Pancreas (tissue), 10 donors: ENCODE data around the gene SYP. TPM values are rescaled to one million over a fixed set of nuclear protein-coding genes. Genes with fewer than 3 reads are reported as not detected.

Source experiments
- ATAC-seq, 4 donors: fragments of 200-7000 bp; cut with Tn5 transposase; one replicate each; pipeline versions ENCODE4 v1.8.0 to v1.9.1; 2020; ENCODE audit warnings: mild to moderate bottlenecking in 4 of 4, moderate library complexity in 4 of 4
- DNase-seq, 6 donors: peaks; one replicate each; pipeline ENCODE4 v3.0.0-alpha.2; 2020
- FAIRE-seq: peaks from 2 replicates; lab custom pipeline; 2012; peaks lifted over from hg19 to GRCh38; lab: Jason Lieb, UNC
- H3K27ac ChIP-seq, 4 donors: fragments of 200-600 bp; sonication (generic); 1 replicate in 3 of 4; 2 replicates in 1 of 4; pipeline versions ENCODE4 v1.5.0 to v1.8.0; 2020
- H3K27me3 ChIP-seq, 4 donors: fragments of 200-600 bp; one replicate each; pipeline ENCODE4 v1.8.0; 2021
- H3K36me3 ChIP-seq, 3 donors: fragments of 200-600 bp; sonication (generic) in 1 of 3; one replicate each; pipeline versions ENCODE4 v1.5.0 to v1.8.0; 2020 to 2021
- H3K4me1 ChIP-seq, 3 donors: fragments of 200-600 bp; one replicate each; pipeline ENCODE4 v1.8.0; 2021
- H3K4me3 ChIP-seq, 4 donors: fragments of 200-600 bp; sonication (generic) in 2 of 4; one replicate each; pipeline versions ENCODE4 v1.5.0 to v1.8.0; 2020 to 2021
- H3K9me3 ChIP-seq, 4 donors: fragments of 200-600 bp; one replicate each; pipeline ENCODE4 v1.8.0; 2021
- WGBS, 2 donors: extraction: QIAGEN DNeasy Blood & Tissue Kit; methylation state at CpG; one replicate each; pipeline ENCODE4 v1.1.7; 2013; 5-methylcytosine and 5-hydroxymethylcytosine counted together
- intact Hi-C, 3 donors: fragments of 100-400 bp; cut with DNase I; formaldehyde crosslinking; loops; one replicate each; pipeline versions ENCODE4 v1.11.1 to v1.14.2; 2022
- polyA plus RNA-seq, 2 donors: library from polyadenylated mRNA; stranded (reverse); fragments of 200-250 nt; gene quantifications; one replicate each; pipeline ENCODE4 v1.2.3, GENCODE V29; 2013
- total RNA-seq, 6 donors: library from RNA; stranded (reverse); fragmentation: NEBNext Ultra II Directional in 4 of 6; extraction: Animal tissue kit (Norgen Biotek cat#: 25700) in 4 of 6; gene quantifications; one replicate each; pipeline versions ENCODE4 v1.2.1 to v1.2.4, GENCODE V29; 2021 to 2023
- TF ChIP-seq, protein P1 (sequence below), 4 donors: fragments of 200-600 bp; sonication (generic) in 3 of 4; IDR thresholded peaks; one replicate each; pipeline versions ENCODE4 v1.5.0 to v1.8.0; 2021; ENCODE audit warnings: antibody characterized with exemption in 4 of 4
- donor health status: healthy with polysubstance abuse.
- donor health status: DM: no; HTN: no; CAD: no; lungs with moderate emphysema.
- donor health status: DM: no; HTN: no; CAD: no.
- donor health status: control.
- donor health status: control.
- donor health status: Bipolar disorder and iron deficiency.
- donor health status: DM: yes; HTN: yes; CAD: no.
- donor health status: DM: no; HTN: no; CAD: no.
- donor health status: DM: no; HTN: no; CAD: no.
- donor health status: DM: yes; HTN: yes; CAD: no.

Gene SYP
- total and polyA plus RNA-seq, 8 donors = 2.0 to 41.7 (median 6.7) TPM

- no peak for FAIRE-seq
- WGBS, 2 donors = 29 to 51% methylated on average over 1 of the region's 1 CpG
- no peak overlapping the region for H3K27ac ChIP-seq
- TF ChIP-seq, protein P1, sequence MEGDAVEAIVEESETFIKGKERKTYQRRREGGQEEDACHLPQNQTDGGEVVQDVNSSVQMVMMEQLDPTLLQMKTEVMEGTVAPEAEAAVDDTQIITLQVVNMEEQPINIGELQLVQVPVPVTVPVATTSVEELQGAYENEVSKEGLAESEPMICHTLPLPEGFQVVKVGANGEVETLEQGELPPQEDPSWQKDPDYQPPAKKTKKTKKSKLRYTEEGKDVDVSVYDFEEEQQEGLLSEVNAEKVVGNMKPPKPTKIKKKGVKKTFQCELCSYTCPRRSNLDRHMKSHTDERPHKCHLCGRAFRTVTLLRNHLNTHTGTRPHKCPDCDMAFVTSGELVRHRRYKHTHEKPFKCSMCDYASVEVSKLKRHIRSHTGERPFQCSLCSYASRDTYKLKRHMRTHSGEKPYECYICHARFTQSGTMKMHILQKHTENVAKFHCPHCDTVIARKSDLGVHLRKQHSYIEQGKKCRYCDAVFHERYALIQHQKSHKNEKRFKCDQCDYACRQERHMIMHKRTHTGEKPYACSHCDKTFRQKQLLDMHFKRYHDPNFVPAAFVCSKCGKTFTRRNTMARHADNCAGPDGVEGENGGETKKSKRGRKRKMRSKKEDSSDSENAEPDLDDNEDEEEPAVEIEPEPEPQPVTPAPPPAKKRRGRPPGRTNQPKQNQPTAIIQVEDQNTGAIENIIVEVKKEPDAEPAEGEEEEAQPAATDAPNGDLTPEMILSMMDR (IDR thresholded peaks at IDR 0.05) = no peak
- no peak for ATAC-seq
- no peak overlapping the region for H3K4me3 ChIP-seq
- DNase-seq = no peak
- H3K36me3 ChIP-seq = no peaks in the 10 kb centered on the region
- H3K9me3 ChIP-seq = no peaks in the 10 kb centered on the region
- H3K4me1 ChIP-seq = no peaks in the 10 kb centered on the region
- intact Hi-C loops = no loop called here
- H3K27me3 ChIP-seq = no peaks in the 10 kb centered on the region
These were observed 12.9 kb upstream of the SYP start for GRCh38 chrX:49212861-49213260.

DNA sequence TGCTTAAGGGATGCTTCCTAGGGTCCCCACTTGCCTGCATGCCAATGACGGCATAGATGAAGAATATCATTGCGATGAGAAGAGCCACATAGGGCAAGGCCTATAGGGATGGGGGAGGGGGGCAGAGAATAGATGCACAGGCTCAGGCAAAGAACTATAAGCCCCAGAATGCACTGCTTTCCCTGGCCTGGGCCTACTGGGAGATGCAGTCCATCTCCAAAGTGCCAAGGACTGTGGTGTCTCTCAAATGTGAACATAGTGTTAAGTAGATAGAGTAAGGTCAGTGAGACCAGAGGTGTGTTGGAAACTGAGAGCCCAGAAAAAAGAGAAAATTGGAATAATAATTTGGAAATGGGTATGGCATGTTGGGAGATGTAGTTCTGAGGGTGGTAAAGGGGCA, 12.2 kb upstream of the SYP start:
- Histone ChIP-seq H3K4me3 (no peak overlapping the region), H3K36me3 (no peaks in the 10 kb centered on the region), H3K9me3 (no peaks in the 10 kb centered on the region), H3K4me1 (no peaks in the 10 kb centered on the region), H3K27me3 (no peaks in the 10 kb centered on the region), H3K27ac (no peak overlapping the region)
- ATAC-seq (no peak), FAIRE-seq (no peak), DNase-seq (no peak)
- intact Hi-C loops = no loop called here
- WGBS, 2 donors = 80 to 81% methylated on average over 2 of the region's 2 CpGs
- TF ChIP-seq, protein P1 (IDR thresholded peaks at IDR 0.05) = no peak

DNA sequence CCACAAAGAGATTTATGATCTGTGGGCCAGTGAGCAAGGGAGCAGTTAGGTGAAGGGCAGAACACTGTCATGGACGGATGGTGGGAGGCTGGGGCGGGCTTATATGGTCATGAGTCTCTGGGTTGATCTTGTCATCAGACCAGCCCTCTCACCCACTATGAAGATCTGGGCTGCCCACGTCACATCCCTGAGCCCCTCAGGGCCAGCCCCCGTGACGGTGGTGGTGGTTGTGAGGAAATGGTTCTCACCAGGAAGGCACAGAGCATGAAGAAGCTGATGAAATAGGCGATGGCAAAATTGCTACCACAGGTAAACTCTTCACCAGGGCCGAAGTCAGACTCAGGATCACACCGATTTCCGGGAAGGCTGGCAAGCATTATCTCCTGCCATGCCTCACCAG, 11.1 kb upstream of the SYP start:
- no peak overlapping the region for H3K27ac ChIP-seq
- FAIRE-seq = no peak
- 72 to 85% methylated on average over 9 of the region's 9 CpGs for WGBS, 2 donors
- H3K36me3 ChIP-seq = no peaks in the 10 kb centered on the region
- intact Hi-C loops = no loop called here
- no peaks in the 10 kb centered on the region for H3K27me3 ChIP-seq
- TF ChIP-seq, protein P1 (IDR thresholded peaks at IDR 0.05) = no peak
- no peak for DNase-seq
- no peaks in the 10 kb centered on the region for H3K4me1 ChIP-seq
- ATAC-seq = no peak
- no peak overlapping the region for H3K4me3 ChIP-seq
- H3K9me3 ChIP-seq = no peaks in the 10 kb centered on the region

GRCh38 chrX:49210406-49210805, 10.4 kb upstream of the SYP start:
- WGBS, 2 donors = 70 to 80% methylated on average over 8 of the region's 8 CpGs
- Histone ChIP-seq H3K4me1 (no peaks in the 10 kb centered on the region), H3K36me3 (no peaks in the 10 kb centered on the region), H3K27me3 (no peaks in the 10 kb centered on the region), H3K27ac (no peak overlapping the region), H3K9me3 (no peaks in the 10 kb centered on the region), H3K4me3 (no peak overlapping the region)
- no peak for FAIRE-seq
- intact Hi-C loops = no loop called here
- no peak for DNase-seq
- TF ChIP-seq, protein P1 (IDR thresholded peaks at IDR 0.05) = no peak
- ATAC-seq = no peak

DNA sequence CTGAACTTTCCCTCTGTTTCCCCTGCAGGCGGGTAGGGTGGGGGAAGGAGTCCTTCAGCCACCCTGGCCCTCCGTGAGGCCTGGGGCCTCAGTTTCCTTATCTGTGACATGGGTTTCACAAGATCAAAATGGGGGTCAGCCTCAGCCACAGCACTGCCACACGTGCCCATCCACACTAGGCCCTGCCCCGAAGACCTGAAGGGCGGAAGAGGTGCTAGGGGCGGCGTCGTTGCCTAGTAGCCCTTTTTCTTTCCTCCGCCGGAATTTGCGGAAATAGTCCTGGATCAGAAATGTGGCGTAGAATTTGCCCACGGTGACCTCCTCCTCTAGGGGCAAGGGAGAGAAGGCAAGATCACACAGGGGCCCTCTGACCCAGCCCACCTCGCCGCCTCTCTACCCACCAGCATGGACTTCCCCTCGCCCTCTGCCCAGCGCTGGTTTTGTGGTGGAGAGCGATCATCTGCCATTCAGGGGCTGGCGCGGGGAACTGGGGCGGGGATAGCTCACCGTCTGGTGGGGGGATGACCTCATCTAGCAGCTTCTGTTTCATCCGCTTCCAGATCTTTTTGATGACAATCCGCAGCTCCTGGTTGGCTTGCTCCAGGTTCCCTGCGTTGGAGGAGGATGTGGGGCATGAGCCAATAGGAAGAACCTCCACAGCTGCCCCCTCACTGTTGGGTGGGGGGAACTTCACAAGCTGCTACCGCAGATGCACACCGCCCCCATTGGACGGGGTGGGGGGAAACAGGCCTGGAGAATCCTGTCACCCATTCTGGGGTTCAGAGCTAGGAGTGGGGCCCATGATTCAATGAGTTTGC, 9.7 kb upstream of the SYP start:
- Histone ChIP-seq H3K9me3 (no peaks in the 10 kb centered on the region), H3K27ac (no peak overlapping the region), H3K36me3 (no peaks in the 10 kb centered on the region), H3K4me3 (no peak overlapping the region), H3K4me1 (no peaks in the 10 kb centered on the region), H3K27me3 (no peaks in the 10 kb centered on the region)
- DNase-seq (no peak), ATAC-seq (no peak), FAIRE-seq (no peak)
- WGBS, 2 donors = 66 to 76% methylated on average over 28 of the region's 28 CpGs
- intact Hi-C loops = no loop called here
- TF ChIP-seq, protein P1 (IDR thresholded peaks at IDR 0.05) = no peak
